HG02885 (cell line): ENCODE measurements around the gene ACOXL.

Experiments
- ATAC-seq: cut with Tn5 transposase; IDR thresholded peaks from one replicate; pipeline ENCODE4 v1.9.1; 2021; ENCODE audit warnings: mild to moderate bottlenecking; ENCODE audit not compliant: unreplicated experiment, poor library complexity

The ACOXL gene

DNA sequence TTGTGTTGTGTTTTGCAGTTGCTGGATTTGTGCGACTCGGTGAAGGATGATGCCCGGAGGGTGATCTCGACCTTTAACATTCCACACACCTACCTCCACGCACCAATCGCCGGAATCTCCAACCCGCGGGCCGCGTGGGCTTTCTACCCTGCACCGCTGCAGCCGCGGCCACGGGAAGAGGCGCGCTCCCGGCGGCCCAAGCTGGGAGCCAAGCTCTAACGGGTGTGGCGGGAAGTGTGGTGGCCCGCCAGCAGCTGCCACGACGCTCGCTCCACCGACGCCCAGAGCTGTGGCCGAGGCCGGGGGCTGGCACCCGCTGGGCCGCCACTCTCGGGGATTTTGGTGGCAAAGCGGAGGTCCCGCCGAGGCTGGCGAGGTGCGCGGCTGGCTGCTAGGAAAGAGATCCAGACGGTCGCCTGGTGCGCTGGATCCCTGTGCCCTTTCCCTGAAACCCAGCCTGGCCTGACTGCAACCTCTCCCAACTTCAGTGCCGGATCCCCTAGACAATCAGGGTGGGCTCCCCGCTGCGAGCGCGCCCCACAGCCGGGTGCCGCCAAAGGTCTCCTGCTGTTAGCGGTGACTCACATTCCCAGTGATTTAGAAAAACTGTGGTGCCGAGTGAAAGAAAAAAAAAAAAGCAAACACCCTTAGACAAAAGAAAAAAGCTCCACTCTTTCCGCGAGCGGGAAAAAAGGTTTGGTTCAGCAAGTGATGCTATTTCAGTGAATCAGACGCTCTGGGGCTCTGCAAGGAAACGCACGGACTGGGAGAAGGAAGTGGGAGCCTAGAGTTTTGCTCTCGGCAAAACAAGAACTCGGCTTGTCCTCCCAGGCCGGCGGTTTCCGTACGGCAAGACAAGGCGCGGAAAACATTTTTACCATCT, 385.5 kb downstream of the ACOXL start:
- ATAC-seq = no peak

DNA sequence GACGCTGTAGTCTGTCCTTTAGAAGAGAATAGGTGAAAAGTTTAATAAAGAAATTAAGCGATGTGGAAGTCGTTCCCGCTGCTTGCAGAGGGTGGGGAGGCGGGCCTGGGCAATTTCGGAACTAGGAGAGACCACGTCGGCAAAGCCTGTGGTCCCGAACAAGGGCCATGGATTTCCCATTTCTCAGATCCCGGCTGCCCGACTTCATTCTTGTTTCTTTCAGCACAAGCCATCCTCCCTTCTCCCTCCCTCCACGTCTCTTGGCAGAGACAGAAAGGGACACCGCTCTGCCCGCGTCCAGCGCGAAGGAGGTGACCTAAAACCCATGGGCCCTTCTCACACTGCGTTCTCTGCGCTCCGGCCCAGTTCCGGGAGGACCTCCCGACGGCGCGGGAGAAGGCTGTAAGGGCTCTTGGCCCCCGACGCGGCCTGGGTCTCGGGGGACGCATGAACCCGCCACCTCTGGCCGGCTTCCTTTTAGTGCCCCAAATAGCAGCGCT, 386.2 kb downstream of the ACOXL start:
- no peak for ATAC-seq

DNA sequence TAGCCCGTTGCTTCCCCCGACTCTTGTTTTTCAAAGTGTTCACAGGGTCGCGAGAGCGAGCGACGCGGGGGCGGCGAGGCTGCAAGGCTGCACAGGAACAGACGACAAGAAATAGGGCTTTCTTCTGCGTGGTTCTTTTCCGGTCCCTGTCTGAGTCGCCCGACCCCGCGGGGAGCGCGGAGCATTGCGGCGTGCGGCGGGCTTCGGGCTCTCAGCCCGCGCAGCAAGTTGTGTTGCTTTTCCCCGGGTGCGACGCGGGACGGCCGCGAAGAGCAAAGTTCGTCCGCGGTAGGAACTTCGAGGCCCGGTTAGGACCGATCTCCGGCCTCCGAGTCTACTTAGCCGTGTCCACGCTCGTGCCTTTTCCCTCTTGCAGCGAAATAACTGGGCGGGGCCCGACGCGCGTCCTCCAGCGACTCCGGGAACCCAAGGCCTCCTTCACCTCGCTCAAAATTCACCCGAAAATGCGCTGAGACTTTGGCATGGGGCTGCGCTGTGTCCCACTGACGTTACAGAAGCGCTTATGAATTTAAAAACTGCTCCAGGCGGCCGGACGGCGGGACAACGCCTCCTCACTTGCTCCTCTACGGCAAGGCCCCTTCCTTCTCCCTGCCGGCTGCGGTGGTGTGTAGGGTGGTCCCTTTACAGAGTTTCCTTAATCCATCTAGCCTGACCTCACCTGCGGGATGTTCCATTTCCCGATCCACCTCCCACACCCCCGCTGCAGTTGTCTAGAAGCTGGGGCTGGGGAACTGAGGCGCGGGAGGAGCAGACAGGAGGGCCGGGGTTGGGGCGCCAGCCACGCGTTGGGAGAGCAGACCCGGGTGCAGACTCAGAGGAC, 386.8 kb downstream of the ACOXL start:
- ATAC-seq = no peak

DNA sequence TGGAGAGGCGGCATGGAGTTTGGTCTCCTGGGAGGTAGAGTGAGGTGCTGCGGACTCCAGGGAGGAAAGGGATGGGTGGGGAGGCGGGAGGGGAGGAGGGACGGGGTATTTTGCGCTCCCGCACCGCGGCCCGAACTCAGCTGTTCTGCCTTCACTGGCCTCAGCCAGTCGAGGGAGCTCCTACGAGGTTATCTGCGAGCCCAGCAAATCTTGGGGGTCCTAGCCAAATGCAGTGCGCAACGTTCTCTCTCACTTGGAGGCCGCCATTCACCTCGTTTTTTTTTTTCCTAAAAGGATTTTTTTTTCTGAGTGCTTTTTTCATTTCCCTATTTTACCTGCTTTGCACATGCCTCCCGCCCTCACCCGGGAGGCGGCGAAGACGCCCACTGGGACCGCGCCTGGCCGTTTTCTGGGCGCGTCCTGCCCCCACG, 387.5 kb downstream of the ACOXL start:
- ATAC-seq = peak; percentile 3

DNA sequence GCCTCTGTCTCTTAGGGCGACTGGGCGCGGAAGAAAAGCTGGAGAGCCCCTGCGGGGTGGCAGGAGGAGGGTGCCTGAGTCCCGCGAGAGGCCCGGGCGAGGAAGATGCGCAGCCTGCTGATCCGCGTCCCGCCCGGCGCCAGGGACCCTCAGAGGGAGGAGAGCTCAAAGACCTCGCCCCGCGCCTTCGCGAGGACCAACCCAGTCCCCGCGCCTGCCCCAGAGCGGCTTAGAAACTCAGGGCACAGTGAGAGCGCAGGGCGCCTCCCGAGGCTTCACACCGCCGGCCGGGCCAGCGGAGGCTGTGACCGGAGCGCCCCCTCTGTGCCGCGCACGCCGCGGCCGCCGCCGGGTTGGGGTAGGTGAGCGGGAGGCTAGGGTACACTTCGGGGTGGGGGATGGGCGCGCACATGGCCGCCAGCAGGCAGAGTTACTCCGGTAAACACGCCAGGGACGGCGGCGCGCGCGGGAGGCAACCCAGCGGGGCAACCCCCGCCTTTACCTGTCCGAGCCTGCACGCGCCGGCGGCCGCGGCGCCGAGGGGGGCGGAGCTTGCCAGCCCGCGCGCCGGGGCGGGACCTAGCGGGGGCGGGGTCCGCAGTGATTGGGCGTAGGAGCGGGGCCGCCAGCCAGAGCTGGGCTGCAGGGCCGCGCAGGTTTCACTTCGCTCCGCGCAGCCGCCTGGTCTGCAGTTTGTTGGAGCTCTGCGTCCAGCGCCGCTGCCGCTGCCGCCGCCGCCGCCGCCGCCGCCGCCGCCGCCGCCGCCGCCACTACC, 388.1 kb downstream of the ACOXL start, which contains the start of gene BCL2L11:
Gene BCL2L11 (plus strand): TSS at position 662 of the 775 bp plus-strand sequence. CDS start 2,832 bp downstream, outside the sequence.
- ATAC-seq = peak; percentile 63

DNA sequence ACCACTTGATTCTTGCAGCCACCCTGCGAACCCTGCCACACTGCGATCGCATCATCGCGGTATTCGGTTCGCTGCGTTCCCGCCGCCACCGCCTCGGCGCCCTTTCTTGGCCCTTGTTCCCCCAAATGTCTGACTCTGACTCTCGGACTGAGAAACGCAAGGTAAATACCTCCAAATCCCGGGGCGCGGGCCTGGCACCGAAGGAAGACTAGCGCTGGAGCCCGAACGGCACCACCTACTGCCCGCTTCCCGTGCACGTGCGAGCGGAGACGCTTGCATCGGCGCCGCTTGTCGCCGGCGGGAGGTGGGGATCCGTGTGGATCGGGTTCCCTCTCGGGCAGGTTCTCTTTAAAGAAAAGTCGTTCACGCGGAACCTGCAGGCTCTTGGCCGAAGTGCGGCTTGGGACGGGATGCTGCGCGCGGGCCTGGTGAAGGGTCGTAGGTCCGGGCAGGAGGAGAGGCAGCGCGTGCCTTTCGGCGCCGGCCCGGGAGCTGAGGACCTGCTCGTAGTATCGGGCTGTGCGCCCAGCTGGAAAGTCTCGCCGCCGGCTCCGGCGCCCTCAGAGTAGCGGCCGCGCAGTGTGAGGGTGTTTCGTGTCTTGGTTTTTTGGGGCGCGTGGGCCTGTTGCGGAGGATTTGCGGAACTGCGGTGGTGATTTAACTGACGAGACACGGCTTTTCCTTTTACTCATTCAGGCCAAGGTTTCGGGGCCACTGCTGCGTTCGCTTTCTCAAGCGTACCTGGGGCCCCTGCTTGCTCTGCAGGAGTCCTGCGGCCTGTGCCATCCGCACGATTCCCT, 388.9 kb downstream of the ACOXL start:
- ATAC-seq = no peak

DNA sequence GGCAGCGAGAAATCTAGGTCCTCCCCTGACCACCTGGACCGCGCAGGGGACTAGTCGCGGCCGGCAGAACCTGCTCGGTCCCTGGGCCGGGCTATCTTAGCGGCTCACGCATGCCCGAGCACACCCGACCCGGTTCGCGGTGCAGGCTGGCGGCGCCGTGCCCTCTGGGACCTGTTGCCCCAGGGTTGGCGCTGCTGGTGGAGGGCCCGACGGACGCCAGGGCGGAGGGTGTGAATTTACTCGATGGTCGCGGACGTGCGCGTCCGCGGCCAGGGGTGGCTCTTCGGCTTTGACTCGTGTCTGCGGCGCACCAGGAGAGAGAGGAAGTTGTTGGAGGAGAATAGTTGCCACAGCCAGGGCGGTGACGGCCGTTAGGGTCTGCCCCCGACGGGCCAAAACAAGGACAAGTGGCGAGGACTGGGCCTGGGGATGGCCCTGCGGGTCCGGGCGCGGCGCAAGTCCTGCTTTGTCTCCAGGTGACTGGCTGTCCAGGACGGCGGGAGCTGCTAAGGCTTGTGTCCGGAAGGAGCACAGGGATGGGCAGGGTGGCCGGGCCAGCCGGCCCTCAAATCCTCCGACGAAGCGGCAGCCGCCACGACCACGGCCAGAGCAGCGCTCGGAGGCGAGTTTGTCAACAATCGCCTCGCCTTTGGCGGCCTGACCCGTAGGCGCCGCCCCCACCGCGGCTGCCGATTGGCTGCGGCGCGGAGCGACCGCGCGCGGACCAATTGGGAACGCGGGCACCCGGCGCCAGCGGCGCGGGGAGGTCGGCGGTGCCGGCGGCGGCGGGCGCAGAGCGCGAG, 389.7 kb downstream of the ACOXL start:
- peak; percentile 57 for ATAC-seq

DNA sequence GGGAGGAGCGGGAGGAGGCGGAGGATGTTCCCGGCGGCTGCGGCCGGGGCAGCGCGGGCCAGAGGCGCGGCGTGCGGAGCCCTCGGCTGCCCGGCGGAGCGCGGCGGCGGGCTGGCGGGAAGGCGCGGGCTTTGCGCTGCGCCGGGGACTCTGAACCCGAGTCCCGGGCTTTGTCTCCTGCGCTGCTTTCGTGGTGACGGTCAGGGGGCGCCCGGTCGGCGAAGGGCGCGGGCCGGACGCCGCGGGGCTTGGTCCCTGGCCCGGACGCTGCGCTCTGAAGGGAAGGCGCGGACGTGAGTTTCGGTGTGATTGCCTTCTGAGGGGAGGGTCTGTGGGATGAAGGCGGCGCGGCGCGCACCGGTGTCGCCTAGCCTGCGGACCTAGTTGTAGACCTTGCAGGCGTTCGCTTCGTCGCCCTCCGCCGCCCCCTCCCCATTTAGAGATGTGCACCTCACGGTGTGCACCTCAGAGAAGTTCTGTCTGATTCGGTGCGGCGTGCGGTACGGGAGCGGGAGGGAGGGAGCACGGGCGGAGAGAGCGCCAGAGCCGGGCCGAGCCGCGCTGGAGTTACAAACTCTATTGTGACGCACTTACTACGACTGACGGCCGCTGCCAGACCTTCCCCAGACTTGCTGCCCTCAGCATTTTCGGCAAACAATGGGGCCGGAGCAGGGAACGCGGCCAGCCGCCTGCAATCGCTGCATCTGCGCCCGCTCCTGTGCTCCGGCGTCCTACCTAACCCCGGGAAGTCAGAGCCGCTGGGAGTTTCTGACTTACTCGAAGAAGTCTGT, 390.5 kb downstream of the ACOXL start:
- ATAC-seq = no peak

DNA sequence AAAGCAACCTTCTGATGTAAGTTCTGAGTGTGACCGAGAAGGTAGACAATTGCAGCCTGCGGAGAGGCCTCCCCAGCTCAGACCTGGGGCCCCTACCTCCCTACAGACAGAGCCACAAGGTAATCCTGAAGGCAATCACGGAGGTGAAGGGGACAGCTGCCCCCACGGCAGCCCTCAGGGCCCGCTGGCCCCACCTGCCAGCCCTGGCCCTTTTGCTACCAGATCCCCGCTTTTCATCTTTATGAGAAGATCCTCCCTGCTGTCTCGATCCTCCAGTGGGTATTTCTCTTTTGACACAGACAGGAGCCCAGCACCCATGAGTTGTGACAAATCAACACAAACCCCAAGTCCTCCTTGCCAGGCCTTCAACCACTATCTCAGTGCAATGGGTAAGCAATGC, 391.4 kb downstream of the ACOXL start:
- no peak for ATAC-seq

DNA sequence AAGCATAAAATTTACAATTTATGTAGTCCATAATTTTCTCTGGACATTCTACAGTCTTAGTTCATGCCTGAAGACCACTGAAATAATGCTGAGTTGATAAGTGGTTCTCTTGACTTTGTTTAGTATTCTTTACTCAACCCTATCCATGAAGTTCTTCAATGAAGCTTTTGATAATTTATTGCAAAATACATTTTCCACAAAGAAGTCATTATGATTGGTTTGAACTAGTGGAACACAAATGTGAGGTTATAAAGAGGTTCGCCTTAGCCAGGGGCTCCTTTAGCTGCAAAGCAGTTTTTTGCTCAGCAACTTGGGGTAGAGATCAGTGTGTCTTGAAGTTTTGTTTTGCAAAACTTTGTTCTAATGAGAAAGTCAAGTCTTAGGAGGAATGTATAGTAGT, 394.2 kb downstream of the ACOXL start:
- no peak for ATAC-seq

DNA sequence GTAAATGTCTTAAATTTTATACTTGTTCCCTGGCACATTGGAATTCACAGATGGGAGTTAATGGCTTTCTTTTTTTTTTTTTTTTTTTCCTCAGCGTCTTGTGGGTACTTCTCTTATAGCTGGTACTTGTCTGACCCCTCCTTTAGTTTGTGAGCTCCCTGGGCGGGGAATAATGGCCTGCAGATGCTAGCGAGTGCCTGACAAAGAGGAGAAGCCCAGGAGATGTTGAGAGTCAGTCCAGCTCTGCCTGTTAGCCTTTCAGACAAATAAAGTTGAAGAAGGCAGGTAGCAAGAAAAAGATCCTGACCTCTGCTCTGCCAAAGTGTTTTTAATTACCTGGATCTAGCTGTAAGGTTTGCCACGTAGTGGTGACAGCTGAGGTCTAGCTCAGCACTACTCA, 395.0 kb downstream of the ACOXL start:
- ATAC-seq = no peak

DNA sequence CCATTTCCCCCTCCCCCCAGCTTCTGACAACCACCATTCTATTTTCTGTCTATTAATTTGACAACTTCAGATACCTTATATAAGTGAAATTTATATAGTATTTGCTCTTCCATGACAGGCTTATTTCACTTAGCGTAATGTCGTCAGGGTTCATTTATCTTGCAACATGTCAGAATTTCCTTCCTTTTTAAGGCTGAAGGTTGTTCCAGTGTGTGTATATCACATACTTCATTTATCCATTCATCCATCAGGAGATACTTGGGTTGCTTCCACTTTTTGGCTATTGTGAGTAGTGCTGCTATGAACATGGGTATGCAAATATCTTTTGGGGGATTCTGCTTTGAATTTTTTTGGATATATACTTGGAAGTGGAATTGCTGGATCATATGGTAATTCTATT, 395.7 kb downstream of the ACOXL start:
- no peak for ATAC-seq

DNA sequence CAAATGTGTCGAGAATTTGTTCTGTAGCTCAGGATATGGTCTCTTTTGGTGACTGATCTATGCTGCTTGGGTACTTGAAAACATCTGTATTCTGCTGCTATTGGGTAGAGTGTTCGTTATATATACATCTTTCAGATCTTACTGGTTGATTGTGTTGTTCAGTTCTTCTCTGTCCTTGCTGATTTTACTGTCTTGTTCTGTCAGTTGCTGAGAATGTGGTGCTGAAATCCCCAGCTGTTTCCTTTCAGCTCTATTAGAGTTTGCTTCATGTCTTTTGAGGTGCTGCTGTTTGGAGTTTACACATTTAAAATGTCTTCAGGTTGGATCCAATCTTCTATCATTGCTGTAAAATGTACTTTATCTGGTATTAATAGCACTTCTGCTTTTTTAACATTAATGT, 401.2 kb downstream of the ACOXL start:
- ATAC-seq = no peak

DNA sequence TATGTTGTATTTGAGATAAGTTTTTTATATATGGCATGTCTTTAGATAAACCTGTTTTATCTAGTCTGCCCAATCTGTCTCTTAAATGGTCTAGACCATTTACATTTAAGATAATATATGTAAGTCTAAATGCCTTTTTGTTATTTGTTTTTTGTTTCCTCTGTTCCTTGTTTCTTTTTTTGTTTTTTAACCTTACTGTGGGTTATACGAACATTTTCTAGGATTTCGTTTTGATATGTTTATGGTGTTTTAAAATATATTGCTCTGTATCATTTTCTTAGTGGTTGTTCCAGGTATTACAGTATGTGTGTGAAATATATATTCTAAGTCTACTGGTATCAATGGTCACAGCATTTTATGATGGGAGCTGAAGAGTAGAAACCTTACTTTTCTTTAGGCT, 401.7 kb downstream of the ACOXL start:
- no peak for ATAC-seq

DNA sequence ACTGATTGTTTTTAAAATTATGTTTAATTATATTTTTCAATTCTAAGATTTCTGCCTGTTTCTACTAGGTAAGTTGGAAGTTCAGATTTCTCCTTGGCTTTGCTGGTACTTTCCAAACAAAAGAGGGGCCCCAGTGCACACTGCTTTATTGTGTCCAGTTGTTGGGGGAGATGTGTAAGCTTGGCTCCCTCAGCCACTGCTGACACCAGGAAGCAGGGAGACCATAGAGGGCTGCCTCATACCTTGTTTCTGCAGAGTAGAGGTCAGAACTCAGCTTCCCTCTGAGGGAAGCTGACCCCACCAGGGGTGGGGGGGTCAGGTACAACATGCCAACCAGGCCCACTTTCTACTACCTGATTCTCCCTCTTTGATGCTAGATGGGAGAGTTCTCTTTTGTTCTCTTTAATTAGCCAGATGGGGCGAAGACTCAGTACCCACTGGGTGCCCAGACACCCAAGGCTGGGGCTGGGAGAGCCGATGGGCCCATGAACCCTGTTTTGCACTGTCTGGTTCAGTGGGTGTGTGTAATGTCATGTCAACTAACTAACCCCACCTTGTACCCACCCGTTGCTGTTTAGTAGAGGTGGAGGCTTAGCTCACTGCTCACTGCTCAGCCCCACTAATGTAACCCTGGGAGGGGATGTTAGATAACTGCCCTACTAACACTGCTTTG, 403.0 kb downstream of the ACOXL start:
- no peak for ATAC-seq

DNA sequence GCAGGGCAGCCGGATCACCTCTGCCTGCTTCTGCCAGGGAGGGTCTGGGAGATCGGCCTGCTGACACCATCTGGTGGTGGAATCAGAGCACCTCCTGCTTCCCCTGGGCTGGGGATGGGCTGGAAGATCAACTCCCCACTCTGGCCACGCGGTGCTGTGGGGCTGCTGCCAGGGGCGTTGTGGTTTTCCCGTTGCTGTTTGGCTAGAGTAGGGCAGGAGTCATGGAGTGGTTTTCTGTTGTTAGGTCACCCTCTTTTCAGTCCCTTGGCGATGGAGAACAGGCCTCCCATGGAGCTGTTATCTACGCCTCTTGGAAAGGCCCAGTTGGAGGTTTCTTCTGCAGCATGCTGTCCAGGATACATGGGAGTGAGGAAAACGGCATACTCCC, 403.5 kb downstream of the ACOXL start:
- no peak for ATAC-seq

DNA sequence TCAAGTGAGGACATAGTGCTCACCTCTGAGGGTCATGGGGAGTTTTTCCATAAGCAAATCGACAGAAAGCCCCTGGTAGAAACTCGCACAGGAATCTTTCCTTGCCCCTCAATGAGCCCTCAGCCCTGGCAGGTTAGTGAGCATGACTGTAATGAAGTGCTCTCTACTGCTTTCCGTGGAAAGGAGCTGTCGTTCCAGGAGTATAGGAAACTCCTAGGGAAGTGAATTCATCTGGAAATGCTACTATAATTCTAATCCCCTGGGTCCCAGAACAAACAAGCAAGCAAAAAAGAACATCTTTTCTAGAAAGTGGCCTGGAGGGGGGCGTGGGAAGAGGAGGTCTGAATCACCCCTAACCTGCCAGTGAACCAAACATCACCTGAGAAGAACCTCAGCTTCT, 406.5 kb downstream of the ACOXL start:
- ATAC-seq = no peak
